ENCODE data around the gene TMEM182. TPM values are rescaled to one million over a fixed set of nuclear protein-coding genes. Genes with fewer than 3 reads are reported as not detected.
A peak's percentile ranks its signal among the peaks of the same experiment; 100 is the strongest.

Gene TMEM182
- total and polyA plus RNA-seq, 2 of the 4 experiments (the other 2 are of a cell fraction) = 1.3 to 1.4 TPM

GRCh38 chr2:102806250-102806837 lies 44.5 kb downstream of the TMEM182 start:
- Histone ChIP-seq H3K27me3 (ENCODE audit: control insufficient read depth, insufficient read depth, low read length) (no peaks in the 10 kb centered on the region), H2BK5ac (ENCODE audit: low read depth, low read length, poor library complexity, severe bottlenecking) (no peak overlapping the region), H3K27ac (ENCODE audit: insufficient read depth, low read length) (no peak overlapping the region), H3K14ac (replicated peaks; ENCODE audit: low read depth, low read length) (no peak overlapping the region), H2AFZ (replicated peaks; ENCODE audit: low read length, poor library complexity) (peak overlapping the region; percentile 35), H3K9me3 (ENCODE audit: control insufficient read depth, insufficient read depth, low read length) (peaks cover 9% of the 10 kb centered on the region), H3K4me1 (ENCODE audit: control insufficient read depth, insufficient read depth, low read length) (no peaks in the 10 kb centered on the region), H3K9ac (ENCODE audit: low read depth, low read length) (no peak overlapping the region), H3K36me3 (ENCODE audit: control insufficient read depth, insufficient read depth, low read length) (no peaks in the 10 kb centered on the region), H3K23ac (ENCODE audit: low read depth, low read length) (no peak overlapping the region), H3K18ac (ENCODE audit: low read depth, low read length) (no peak overlapping the region), H3K4me3 (ENCODE audit: insufficient read depth, low read depth, low read length) (no peak overlapping the region), H3K79me1 (ENCODE audit: low read depth in 1 of 2, low read length in 2 of 2) (no peaks in the 10 kb centered on the region), H2AK5ac (ENCODE audit: low read depth, low read length) (no peak overlapping the region), H2BK15ac (ENCODE audit: low read depth, low read length) (no peak overlapping the region), H2AK9ac (replicated peaks; ENCODE audit: low read depth, low read length, poor library complexity) (no peak overlapping the region), H4K20me1 (ENCODE audit: insufficient read depth, low read length) (no peaks in the 10 kb centered on the region), H3K4me2 (ENCODE audit: low read depth, low read length) (no peak overlapping the region), H4K5ac (ENCODE audit: low read depth, low read length) (no peak overlapping the region), H2BK20ac (ENCODE audit: low read depth, low read length) (no peak overlapping the region), H4K8ac (ENCODE audit: low read depth in 2 of 2, low read length in 2 of 2) (no peak overlapping the region), H3K9me1 (ENCODE audit: insufficient read depth, low read length) (no peaks in the 10 kb centered on the region), H3K4ac (ENCODE audit: low read depth, low read length) (no peak overlapping the region), H3K56ac (ENCODE audit: extremely low read depth, insufficient read depth, low read length) (no peak overlapping the region), H4K91ac (ENCODE audit: insufficient read depth, low read depth, low read length) (no peak overlapping the region), H2BK120ac (ENCODE audit: low read depth, low read length) (no peak overlapping the region)
- in situ Hi-C loops (cut with MboI; ENCODE audit: low sequenced_read_pairs) = no loop called here
- intact Hi-C loops (cut with micrococcal nuclease) = loop anchor here (1.0 to 5.0 kb wide), 2 partner anchors 53 to 334 kb away; partner anchors contain the start of gene SLC9A4
- CTCF ChIA-PET = interaction anchor here (0.6 to 2.1 kb wide), 11 partner anchors 9 to 69 kb away, joined by 3 to 22 read pairs (median 4); a partner anchor contains a TSS
- no TSS peak for BruUV-seq (replicated peaks)
- POLR2A ChIA-PET (ENCODE audit: unreplicated experiment) = no interaction called here
- peak; percentile 99 for ATAC-seq (ENCODE audit: low read depth)
- TF ChIP-seq RAD21 (IDR thresholded peaks at IDR 0.05; ENCODE audit: low read length) (peak; percentile 66), CTCF (conservative IDR thresholded peaks at IDR 0.05; ENCODE audit: low read depth, low read length) (peak; percentile 81), POLR2A (IDR thresholded peaks at IDR 0.05; ENCODE audit: low read depth, low read length) (no peak), MXI1 (IDR thresholded peaks at IDR 0.05; ENCODE audit: borderline replicate concordance, low read depth, low read length) (no peak), SMC3 (IDR thresholded peaks at IDR 0.05; ENCODE audit: low read depth, low read length) (peak; percentile 42)
- DNase-seq = peak; percentile 65
- dilution Hi-C loops (cut with HindIII; ENCODE audit: low sequenced_read_pairs, unreplicated experiment) = no loop called here
- 50% methylated on average over 2 of the region's 9 CpGs; no CpG with 5 or more reads in 1 of the 2 experiments for WGBS, 2 experiments (ENCODE audit: extremely low coverage in 2 of 2, insufficient read length in 1 of 2)

Measured in IMR-90 (cell line).